Epithelial cell of umbilical artery (primary cell): ENCODE results near the gene CDKL2. TPM values are rescaled to one million over a fixed set of nuclear protein-coding genes. Genes with fewer than 3 reads are reported as not detected.

Source experiments
- total RNA-seq: library from RNA; depleted of rRNA; stranded (reverse); fragments of >200 nt; gene quantifications from 2 replicates; pipeline ENCODE4 v1.2.3, GENCODE V29; 2014

CDKL2 gene
- total RNA-seq = under 0.01 and 0.30 TPM in 2 replicates

DNA sequence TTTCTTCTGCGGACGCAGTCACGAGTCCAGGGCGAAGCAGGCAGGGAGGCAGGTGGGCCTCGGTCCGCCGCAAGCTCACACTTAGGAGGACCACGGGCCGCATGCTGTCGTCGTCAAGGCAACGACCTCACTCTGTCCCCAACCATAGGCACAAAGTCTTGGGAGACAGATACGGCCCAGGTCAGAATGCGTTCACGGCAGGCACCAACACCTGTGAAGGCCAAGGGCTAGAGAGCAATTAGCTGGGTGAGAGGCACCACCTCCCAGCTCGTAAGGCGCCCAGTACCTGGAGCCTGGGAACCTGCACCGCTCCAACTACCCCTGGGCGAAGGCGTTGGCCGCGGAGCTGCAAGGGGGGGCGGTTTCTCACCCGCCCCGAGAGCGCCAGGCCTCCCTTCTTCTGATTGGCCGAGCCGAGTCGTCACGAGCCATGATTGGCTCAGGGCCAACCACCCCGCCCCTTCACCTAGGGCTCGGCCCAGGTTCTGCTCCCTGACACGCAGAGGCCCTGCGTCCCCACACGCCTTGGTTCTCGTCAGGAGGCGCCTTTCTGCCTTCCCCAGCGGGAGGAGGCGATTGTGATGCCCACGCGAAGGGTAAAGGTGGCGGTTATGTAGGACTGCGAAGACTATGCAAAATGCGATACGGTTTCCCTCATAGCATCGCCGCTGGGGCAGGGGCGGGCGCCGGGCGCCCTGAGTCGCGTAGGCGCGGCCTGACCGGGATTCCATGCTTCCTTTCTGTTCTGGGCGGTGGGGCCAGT is at the start of gene CDKL2:
CDKL2 (minus strand) TSS at position 355 of the 763 bp plus-strand sequence. CDS start 4,540 bp downstream, outside the sequence.

DNA sequence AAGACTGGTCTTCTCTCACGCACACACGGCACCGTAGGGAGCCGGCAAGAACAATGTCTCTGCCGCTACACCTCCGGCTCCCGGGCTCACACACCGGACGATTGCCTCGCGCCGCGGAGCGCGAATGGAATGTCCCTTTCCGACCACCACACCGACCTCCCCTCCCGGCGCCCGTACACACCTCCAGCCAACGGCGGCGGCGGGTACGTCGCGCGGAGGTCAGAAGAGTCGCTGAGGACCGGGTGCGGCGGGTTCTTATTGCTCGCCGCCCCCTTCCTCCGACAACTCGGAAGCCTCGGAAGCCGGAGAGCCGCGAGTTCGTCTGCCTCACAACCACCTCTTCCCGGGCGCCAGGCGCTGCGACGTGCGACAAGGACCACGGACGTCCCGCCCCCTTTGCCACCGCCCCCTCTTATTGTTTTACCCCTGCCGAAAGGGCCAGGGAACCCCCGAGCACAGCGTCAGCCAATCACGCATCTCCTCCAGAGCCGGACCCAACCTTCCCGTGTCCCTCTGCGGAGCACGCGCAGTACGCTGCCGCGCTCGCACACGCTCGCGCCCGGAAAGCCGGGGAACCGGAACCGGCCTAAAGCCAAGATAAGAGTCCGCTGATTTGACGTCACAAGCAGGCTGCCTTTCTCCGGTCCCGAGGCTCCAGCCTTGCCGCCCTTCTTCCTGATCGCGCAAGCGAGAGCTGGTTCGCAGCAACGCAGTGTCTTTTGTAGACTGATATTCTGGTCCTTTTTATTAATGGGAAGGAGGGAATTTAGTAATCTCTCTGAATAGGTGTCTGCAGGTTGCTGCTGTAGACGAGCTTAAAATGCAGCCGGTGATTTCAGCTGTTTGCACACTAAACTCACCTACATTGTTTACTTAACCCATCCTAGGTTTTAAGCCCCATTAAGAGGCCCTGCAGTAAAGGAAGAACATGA is 43.0 kb upstream of the CDKL2 start, which contains the start of gene G3BP2:
G3BP2 (minus strand) TSS at position 385 of the 932 bp plus-strand sequence. CDS start 11,386 bp downstream, outside the sequence.

DNA sequence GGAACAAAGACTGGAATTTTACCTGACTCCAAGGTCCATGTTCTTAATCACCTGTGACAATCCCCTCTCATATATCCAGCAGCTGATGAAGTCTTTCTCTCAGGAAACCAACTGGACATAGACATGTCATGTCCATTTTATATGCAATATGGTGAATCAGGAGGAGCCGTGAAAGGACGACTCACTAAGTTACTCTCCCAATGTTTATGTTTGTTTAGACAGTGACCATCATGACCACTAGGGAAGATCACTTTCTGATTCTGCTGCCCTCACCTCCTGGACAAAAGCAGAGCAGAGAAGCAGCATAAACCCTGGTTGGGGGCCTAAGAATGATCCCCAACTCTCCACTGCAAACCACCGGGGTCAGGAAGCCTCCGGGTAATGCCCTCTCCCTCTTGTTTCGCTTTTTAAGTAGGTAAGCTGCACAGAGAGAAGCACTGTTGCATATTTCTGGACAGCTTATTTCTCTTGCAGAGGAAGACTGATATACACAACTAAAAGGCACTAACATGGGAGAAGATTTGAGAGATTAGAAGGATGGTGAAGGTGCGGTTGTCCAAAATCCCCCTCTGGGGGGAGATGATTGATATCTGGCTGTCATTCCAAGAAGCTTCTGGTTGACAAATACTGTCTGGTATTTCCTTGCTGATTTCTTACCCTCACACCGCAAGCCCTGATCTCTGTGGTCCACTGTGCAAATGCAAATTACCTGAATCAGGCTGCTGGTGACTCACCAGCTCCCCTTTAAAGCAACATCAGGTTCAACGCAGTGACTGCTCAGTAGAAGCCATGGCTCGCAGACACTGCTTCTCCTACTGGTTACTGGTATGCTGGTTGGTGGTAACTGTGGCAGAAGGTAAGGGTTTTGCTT is 74.8 kb downstream of the CDKL2 start, which contains the start of gene ODAPH:
ODAPH (plus strand) TSS at position 773 of the 871 bp plus-strand sequence; CDS start at position 790, 17 bp downstream.

Other genes with a start within 250 kb of the CDKL2 start
- gene RCHY1, start 116.1 kb downstream of the CDKL2 start, total RNA-seq = 54.9 and 79.0 TPM in 2 replicates
- gene THAP6, start 116.1 kb downstream of the CDKL2 start, total RNA-seq = 5.8 and 10.2 TPM in 2 replicates
- under 0.01 TPM in 1 of 2 replicates, not detected in the other for gene ODAPH, start 74.5 kb downstream of the CDKL2 start, total RNA-seq
- gene G3BP2, start 42.9 kb upstream of the CDKL2 start, total RNA-seq = 266 and 330 TPM in 2 replicates
- gene USO1, start 94.0 kb upstream of the CDKL2 start, total RNA-seq = 86.7 and 95.0 TPM in 2 replicates